HG02610 (cell line): ENCODE data around the gene KSR1.
A peak's percentile ranks its signal among the peaks of the same experiment; 100 is the strongest.

Experiments
- ATAC-seq: cut with Tn5 transposase; IDR thresholded peaks from one replicate; pipeline ENCODE4 v1.9.1; 2021; ENCODE audit warnings: mild to moderate bottlenecking, moderate library complexity; ENCODE audit not compliant: unreplicated experiment

The KSR1 gene

GRCh38 chr17:27512511-27513346, 56.5 kb downstream of the KSR1 start:
- no peak for ATAC-seq

GRCh38 chr17:27513849-27514248, 57.6 kb downstream of the KSR1 start:
- no peak for ATAC-seq

- ATAC-seq: no peak
Measured at GRCh38 chr17:27514595-27515413, 58.6 kb downstream of the KSR1 start.

- ATAC-seq: no peak
Measured at GRCh38 chr17:27518048-27518447, 61.8 kb downstream of the KSR1 start.

- ATAC-seq: peak; percentile 6
Measured at GRCh38 chr17:27518545-27519521, 62.6 kb downstream of the KSR1 start.

- ATAC-seq: peak; percentile 84
Measured at GRCh38 chr17:27519550-27519949, 63.3 kb downstream of the KSR1 start.

- no peak for ATAC-seq
Measured at GRCh38 chr17:27520491-27521185, 64.4 kb downstream of the KSR1 start.

- ATAC-seq: no peak
Measured at GRCh38 chr17:27521281-27522027, 65.2 kb downstream of the KSR1 start.

GRCh38 chr17:27522028-27522635, 65.9 kb downstream of the KSR1 start:
- no peak for ATAC-seq

- ATAC-seq: no peak
Measured at GRCh38 chr17:27523712-27524111, 67.5 kb downstream of the KSR1 start.

GRCh38 chr17:27524594-27524993, 68.3 kb downstream of the KSR1 start:
- no peak for ATAC-seq

GRCh38 chr17:27525316-27525715, 69.1 kb downstream of the KSR1 start:
- no peak for ATAC-seq

GRCh38 chr17:27525836-27526603, 69.8 kb downstream of the KSR1 start:
- no peak for ATAC-seq

GRCh38 chr17:27526604-27527002, 70.4 kb downstream of the KSR1 start:
- peak; percentile 69 for ATAC-seq

- ATAC-seq: no peak
Measured at GRCh38 chr17:27529230-27529796, 73.1 kb downstream of the KSR1 start.

GRCh38 chr17:27530764-27531391, 74.6 kb downstream of the KSR1 start:
- ATAC-seq: peak; percentile 25

- ATAC-seq: peak; percentile 36
Measured at GRCh38 chr17:27531469-27531961, 75.3 kb downstream of the KSR1 start.
